GM19240 (cell line): ENCODE measurements around the gene MEF2A.
A peak's percentile ranks its signal among the peaks of the same experiment; 100 is the strongest.

Source experiments
- DNase-seq: peaks from one replicate; pipeline ENCODE4 v3.0.0; 2011; ENCODE audit warnings: low spot score; ENCODE audit not compliant: insufficient read length

The MEF2A gene

GRCh38 chr15:99605490-99605931 lies 39.7 kb downstream of the MEF2A start:
- no peak for DNase-seq

GRCh38 chr15:99605990-99606389 lies 40.2 kb downstream of the MEF2A start:
- DNase-seq, result no peak

- no peak for DNase-seq
Measured at GRCh38 chr15:99606646-99607045, 40.9 kb downstream of the MEF2A start.

GRCh38 chr15:99613481-99613880 lies 47.7 kb downstream of the MEF2A start:
- no peak for DNase-seq

- DNase-seq, result no peak
Measured at GRCh38 chr15:99613887-99614647, 48.3 kb downstream of the MEF2A start.

GRCh38 chr15:99614749-99615288 lies 49.0 kb downstream of the MEF2A start:
- DNase-seq, result no peak

GRCh38 chr15:99615460-99615859 lies 49.7 kb downstream of the MEF2A start:
- DNase-seq, result no peak

GRCh38 chr15:99616129-99616528 lies 50.3 kb downstream of the MEF2A start:
- no peak for DNase-seq

- DNase-seq, result no peak
Measured at GRCh38 chr15:99616773-99617342, 51.1 kb downstream of the MEF2A start.

GRCh38 chr15:99618941-99619411 lies 53.2 kb downstream of the MEF2A start:
- DNase-seq, result no peak

GRCh38 chr15:99619712-99620111 lies 53.9 kb downstream of the MEF2A start:
- DNase-seq, result no peak

- DNase-seq, result no peak
Measured at GRCh38 chr15:99620178-99620577, 54.4 kb downstream of the MEF2A start.

GRCh38 chr15:99621767-99622166 lies 56.0 kb downstream of the MEF2A start:
- DNase-seq, result no peak

GRCh38 chr15:99628374-99629001 lies 62.7 kb downstream of the MEF2A start:
- DNase-seq, result no peak

- DNase-seq, result no peak
Measured at GRCh38 chr15:99630607-99631131, 64.9 kb downstream of the MEF2A start.

- DNase-seq, result peak; percentile 11
Measured at GRCh38 chr15:99631255-99631654, 65.5 kb downstream of the MEF2A start.

- DNase-seq, result no peak
Measured at GRCh38 chr15:99632521-99632920, 66.7 kb downstream of the MEF2A start.

GRCh38 chr15:99633655-99634054 lies 67.9 kb downstream of the MEF2A start:
- DNase-seq, result no peak

GRCh38 chr15:99634576-99634975 lies 68.8 kb downstream of the MEF2A start:
- no peak for DNase-seq

GRCh38 chr15:99635145-99635544 lies 69.4 kb downstream of the MEF2A start:
- no peak for DNase-seq

GRCh38 chr15:99635794-99636193 lies 70.0 kb downstream of the MEF2A start:
- no peak for DNase-seq
